ENCODE measurements around the gene KRT5.

DNA sequence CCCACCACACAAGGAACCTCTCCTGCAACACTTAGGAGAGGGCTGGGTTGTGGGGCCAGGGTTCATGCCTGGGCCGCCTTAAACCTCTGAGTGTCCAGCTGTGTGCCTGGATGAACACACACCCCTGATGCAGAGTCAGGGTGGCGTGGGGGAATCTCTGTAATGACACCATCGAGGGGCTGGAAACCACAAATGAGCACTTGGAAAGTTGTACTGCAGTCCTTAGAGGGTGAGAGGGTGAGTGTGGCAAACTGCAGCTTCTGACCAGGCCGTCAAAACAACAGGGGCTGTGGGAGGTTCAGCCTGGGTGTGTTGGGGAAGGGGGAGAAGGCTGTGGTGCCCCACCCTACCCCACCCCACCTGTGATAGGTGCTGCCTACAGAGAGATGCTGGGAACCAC, 12.4 kb upstream of the KRT5 start:
- TF ChIP-seq, protein P1, sequence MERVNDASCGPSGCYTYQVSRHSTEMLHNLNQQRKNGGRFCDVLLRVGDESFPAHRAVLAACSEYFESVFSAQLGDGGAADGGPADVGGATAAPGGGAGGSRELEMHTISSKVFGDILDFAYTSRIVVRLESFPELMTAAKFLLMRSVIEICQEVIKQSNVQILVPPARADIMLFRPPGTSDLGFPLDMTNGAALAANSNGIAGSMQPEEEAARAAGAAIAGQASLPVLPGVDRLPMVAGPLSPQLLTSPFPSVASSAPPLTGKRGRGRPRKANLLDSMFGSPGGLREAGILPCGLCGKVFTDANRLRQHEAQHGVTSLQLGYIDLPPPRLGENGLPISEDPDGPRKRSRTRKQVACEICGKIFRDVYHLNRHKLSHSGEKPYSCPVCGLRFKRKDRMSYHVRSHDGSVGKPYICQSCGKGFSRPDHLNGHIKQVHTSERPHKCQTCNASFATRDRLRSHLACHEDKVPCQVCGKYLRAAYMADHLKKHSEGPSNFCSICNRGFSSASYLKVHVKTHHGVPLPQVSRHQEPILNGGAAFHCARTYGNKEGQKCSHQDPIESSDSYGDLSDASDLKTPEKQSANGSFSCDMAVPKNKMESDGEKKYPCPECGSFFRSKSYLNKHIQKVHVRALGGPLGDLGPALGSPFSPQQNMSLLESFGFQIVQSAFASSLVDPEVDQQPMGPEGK (CRISPR knock-in tag; IDR thresholded peaks at IDR 0.05; ENCODE audit: borderline replicate concordance), result no peak
- no peak for TF ChIP-seq RARB (CRISPR knock-in tag; IDR thresholded peaks at IDR 0.05)
- no peak for TF ChIP-seq ISL1 (CRISPR knock-in tag; IDR thresholded peaks at IDR 0.05)
- no peak for TF ChIP-seq PPARA (CRISPR knock-in tag; IDR thresholded peaks at IDR 0.05; ENCODE audit: borderline replicate concordance)
- no peak for TF ChIP-seq ZNF565 (CRISPR knock-in tag; conservative IDR thresholded peaks at IDR 0.05; ENCODE audit: low read depth)
- no peak for TF ChIP-seq GLIS3 (CRISPR knock-in tag; IDR thresholded peaks at IDR 0.05)
- TF ChIP-seq BACH2 (CRISPR knock-in tag; IDR thresholded peaks at IDR 0.05; ENCODE audit: borderline replicate concordance), result no peak
- no peak for TF ChIP-seq TOX (CRISPR knock-in tag; IDR thresholded peaks at IDR 0.05; ENCODE audit: borderline replicate concordance)
- TF ChIP-seq, protein P2, sequence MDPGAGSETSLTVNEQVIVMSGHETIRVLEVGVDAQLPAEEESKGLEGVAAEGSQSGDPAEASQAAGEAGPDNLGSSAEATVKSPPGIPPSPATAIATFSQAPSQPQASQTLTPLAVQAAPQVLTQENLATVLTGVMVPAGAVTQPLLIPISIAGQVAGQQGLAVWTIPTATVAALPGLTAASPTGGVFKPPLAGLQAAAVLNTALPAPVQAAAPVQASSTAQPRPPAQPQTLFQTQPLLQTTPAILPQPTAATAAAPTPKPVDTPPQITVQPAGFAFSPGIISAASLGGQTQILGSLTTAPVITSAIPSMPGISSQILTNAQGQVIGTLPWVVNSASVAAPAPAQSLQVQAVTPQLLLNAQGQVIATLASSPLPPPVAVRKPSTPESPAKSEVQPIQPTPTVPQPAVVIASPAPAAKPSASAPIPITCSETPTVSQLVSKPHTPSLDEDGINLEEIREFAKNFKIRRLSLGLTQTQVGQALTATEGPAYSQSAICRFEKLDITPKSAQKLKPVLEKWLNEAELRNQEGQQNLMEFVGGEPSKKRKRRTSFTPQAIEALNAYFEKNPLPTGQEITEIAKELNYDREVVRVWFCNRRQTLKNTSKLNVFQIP (CRISPR knock-in tag; IDR thresholded peaks at IDR 0.05; ENCODE audit: borderline replicate concordance, low read depth), result no peak
- no peak for TF ChIP-seq ESRRG (CRISPR knock-in tag; IDR thresholded peaks at IDR 0.05)
- TF ChIP-seq ZFP30 (CRISPR knock-in tag; IDR thresholded peaks at IDR 0.05), result no peak
- no peak for TF ChIP-seq OSR1 (CRISPR knock-in tag; IDR thresholded peaks at IDR 0.05)

Data from SK-N-SH treated with all-trans-retinoic acid at 6 μM for 48 hours (cell line).